Cerebellar cortex (tissue), 1 donor: ENCODE measurements around the gene FRMD1.

Source experiments
- DNase-seq: peaks from one replicate; pipeline ENCODE4 v3.0.0-alpha.2; 2015; ENCODE audit warnings: low spot score

The FRMD1 gene

GRCh38 chr6:168111911-168112310, 32.9 kb upstream of the FRMD1 start:
- no peak for DNase-seq

- DNase-seq, result no peak
Observed at GRCh38 chr6:168110437-168110836, 31.4 kb upstream of the FRMD1 start.

GRCh38 chr6:168109171-168109570, 30.2 kb upstream of the FRMD1 start:
- DNase-seq, result no peak

GRCh38 chr6:168107191-168107983, 28.4 kb upstream of the FRMD1 start:
- DNase-seq, result peak; percentile 43

- no peak for DNase-seq
Observed at GRCh38 chr6:168106633-168107005, 27.6 kb upstream of the FRMD1 start.

GRCh38 chr6:168105813-168106632, 27.0 kb upstream of the FRMD1 start:
- DNase-seq, result no peak

GRCh38 chr6:168104636-168105035, 25.6 kb upstream of the FRMD1 start:
- DNase-seq, result no peak

GRCh38 chr6:168103050-168103830, 24.2 kb upstream of the FRMD1 start:
- no peak for DNase-seq

GRCh38 chr6:168102315-168102985, 23.4 kb upstream of the FRMD1 start:
- peak; percentile 10 for DNase-seq

GRCh38 chr6:168101590-168102314, 22.7 kb upstream of the FRMD1 start:
- no peak for DNase-seq

GRCh38 chr6:168100803-168101589, 22.0 kb upstream of the FRMD1 start:
- no peak for DNase-seq

- DNase-seq, result no peak
Observed at GRCh38 chr6:168100011-168100802, 21.2 kb upstream of the FRMD1 start.

- DNase-seq, result no peak
Observed at GRCh38 chr6:168099201-168100010, 20.4 kb upstream of the FRMD1 start.

GRCh38 chr6:168098431-168098861, 19.4 kb upstream of the FRMD1 start:
- no peak for DNase-seq

GRCh38 chr6:168097621-168098430, 18.8 kb upstream of the FRMD1 start:
- peak; percentile 70 for DNase-seq

GRCh38 chr6:168097221-168097620, 18.2 kb upstream of the FRMD1 start:
- DNase-seq, result no peak

- no peak for DNase-seq
Observed at GRCh38 chr6:168096271-168096764, 17.3 kb upstream of the FRMD1 start.
